ENCODE results near the gene CACNG6. TPM values are rescaled to one million over a fixed set of nuclear protein-coding genes. Genes with fewer than 3 reads are reported as not detected.
A peak's percentile ranks its signal among the peaks of the same experiment; 100 is the strongest.
"Not testable (repeated sequence)": the region's sequence is repeated elsewhere in the genome, so short reads cannot be mapped to it uniquely, and the experiment has no call there.

The CACNG6 gene
- total RNA-seq, 1 experiment from 2014 or later: 0.99 TPM

DNA sequence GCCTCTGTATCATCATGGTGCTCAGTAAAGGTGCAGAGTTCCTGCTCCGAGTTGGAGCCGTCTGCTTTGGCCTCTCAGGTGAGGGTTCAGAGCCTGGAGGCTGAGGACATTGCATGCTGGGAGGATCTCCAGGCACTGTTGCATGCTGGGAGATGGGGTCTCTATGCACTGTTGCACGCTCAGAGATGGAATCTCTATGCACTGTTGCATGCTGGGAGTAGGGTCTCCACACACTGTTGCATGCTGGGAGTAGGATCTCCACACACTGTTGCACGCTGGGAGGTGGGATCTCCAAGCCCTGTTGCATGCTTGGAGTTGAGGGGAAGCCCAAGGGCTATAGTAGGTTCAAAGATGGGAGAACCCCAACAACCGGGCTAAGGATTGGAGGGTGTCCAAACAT, 8.3 kb downstream of the CACNG6 start:
- no peak for DNase-seq (ENCODE audit: low spot score)

GRCh38 chr19:54001496-54001895, 10.1 kb downstream of the CACNG6 start:
- DNase-seq (ENCODE audit: low spot score): no peak

DNA sequence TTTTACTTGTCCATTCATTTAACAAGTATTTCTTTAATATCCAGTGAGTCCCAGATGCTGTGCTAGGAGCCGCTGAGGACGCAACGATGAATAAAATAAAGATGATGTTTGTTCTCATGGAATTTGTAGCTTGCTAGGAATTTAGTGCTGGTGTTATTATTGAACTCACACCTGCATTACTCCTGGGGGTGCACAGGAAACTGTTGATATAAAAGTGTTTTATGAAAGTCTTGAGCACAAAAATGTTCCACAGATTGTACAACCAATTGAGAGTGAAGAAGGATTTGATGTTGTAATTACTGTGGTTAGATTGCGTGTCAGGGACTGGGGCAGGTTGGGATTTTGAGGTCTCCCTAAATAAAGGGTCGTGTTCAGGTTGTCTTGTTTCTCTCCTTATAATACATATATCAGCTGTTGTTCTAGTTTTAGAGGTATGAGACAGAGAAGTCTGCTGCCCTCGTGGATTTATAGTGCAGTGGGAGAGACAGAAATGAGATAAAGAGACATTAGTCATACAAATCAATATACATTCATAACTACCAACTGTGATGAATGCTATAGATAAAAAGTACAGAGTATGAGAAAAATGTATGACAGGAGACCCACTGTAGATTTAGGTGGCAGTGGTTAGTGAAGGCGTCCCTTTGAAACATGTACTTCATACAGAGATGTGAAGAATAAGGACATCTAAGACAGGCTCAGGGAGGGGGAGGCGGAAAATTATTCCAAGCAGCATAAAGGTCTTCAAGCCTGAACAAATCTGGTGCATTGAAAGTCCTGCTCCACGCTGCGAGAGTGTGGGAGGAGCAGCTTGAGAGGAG, 11.3 kb downstream of the CACNG6 start:
- peak; percentile 58 for DNase-seq (ENCODE audit: low spot score)

- no peak for DNase-seq (ENCODE audit: low spot score)
Observed at GRCh38 chr19:54009440-54009839, 18.0 kb downstream of the CACNG6 start.

GRCh38 chr19:54010474-54010873, 19.0 kb downstream of the CACNG6 start:
- DNase-seq (ENCODE audit: low spot score): no peak

DNA sequence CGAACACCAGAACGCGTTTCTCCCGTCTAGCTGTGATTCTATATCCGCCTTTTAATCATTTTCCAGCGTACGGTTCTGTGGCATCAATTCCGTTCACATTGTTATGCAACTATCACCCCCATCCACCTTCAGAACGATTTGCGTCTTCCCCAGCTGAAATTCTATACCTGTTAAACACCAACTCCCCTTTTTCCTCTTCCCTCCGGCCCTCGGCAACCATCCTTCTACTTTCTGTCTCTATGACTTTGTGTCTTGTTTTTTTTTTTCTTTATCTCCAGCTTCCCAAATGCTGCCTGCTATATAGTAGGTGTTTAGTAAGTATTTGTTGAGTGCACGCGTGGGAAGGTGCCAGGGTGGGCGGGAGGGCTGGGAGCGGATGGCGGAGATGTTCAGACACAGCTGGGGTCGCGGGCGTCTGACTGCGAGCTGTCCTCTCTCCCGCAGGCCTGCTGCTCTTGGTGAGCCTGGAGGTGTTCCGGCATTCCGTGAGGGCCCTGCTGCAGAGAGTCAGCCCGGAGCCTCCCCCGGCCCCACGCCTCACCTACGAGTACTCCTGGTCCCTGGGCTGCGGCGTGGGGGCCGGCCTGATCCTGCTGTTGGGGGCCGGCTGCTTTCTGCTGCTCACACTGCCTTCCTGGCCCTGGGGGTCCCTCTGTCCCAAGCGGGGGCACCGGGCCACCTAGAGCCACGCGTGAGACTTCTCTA, 20.2 kb downstream of the CACNG6 start:
- no peak for DNase-seq (ENCODE audit: low spot score)

GRCh38 chr19:54013866-54014265, 22.4 kb downstream of the CACNG6 start:
- DNase-seq (ENCODE audit: low spot score): no peak

GRCh38 chr19:54014920-54015560, 23.6 kb downstream of the CACNG6 start:
- DNase-seq (ENCODE audit: low spot score): no peak

GRCh38 chr19:54017261-54017660, 25.8 kb downstream of the CACNG6 start:
- DNase-seq (ENCODE audit: low spot score): peak; percentile 55

DNA sequence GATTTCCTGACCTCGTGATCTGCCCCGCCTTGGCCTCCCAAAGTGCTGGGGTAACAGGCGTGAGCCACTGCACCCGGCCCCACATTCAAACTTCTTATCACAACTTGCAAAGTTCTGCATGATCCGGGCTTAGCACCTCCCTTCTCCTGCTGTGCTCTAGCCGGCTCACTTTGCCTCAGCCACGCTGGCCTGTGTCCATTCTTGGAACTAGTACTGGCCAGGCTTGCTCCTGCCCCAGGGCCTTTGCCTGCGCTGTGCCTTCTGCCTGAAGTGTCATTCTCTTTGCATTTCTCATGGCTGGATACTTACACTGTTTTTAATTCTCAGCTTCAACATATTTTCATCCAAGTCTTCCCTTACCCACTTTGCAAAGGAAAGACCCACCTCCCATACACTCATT, 29.9 kb downstream of the CACNG6 start:
- no peak for DNase-seq (ENCODE audit: low spot score)

- DNase-seq (ENCODE audit: low spot score): no peak
Observed at GRCh38 chr19:54021932-54022331, 30.5 kb downstream of the CACNG6 start.

DNA sequence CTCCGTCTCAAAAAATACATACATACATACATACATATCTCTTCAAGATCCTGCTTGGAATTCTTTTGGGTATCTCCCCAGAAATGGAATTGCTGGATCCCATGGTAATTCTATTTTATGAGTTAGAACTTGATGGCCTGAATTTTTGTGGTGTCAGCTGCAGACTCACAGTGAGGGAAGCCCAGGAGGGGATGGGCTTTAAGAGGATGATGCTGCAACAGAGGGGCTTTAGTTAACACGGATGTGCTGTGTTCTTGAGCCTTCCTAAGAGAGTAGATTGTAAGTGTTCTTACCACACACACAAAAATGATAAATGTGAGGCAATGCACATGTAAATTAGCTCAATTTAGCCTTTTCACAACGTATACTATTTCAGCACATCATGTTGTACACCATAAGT, 31.8 kb downstream of the CACNG6 start:
- DNase-seq (ENCODE audit: low spot score): no peak

GRCh38 chr19:54024660-54025059, 33.2 kb downstream of the CACNG6 start:
- no peak for DNase-seq (ENCODE audit: low spot score)

DNA sequence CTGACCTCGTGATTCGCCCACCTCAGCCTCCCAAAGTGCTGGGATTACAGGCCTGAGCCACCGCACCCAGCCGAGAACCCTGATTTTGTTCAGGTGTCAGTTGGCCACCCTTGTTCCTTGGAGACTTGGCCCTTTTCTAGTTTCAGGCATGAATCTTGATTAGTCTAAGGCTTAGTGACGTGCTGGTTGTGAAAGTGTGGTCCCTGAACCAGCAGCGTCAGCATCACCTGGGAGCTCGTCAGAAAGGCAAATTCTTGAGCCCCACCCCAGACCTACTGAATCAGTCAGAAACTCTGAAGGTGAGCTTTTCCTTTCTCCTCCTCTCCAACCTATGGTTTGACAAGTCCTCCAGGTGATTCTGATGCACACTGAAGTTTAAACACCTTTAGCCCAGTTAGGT, 35.2 kb downstream of the CACNG6 start:
- DNase-seq (ENCODE audit: low spot score): no peak

DNA sequence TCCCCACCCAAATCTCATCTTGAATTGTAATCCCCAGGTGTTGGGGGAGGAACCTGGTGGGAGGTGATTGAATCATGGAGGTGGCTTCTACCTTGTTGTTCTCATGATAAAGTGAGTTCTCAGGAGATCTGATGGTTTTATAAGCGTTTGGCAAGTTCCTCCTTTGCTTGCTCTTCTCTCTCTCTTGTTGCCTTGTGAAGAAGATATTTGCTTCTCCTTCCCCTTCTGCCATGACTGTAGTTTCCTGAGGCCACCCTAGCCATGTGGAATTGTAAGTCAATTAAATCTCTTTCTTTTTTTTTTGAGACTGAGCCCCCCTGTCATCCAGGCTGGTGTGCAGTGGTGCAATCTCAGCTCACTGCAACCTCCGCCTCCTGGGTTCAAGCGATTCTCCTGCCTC, 37.9 kb downstream of the CACNG6 start:
- no peak for DNase-seq (ENCODE audit: low spot score)

DNA sequence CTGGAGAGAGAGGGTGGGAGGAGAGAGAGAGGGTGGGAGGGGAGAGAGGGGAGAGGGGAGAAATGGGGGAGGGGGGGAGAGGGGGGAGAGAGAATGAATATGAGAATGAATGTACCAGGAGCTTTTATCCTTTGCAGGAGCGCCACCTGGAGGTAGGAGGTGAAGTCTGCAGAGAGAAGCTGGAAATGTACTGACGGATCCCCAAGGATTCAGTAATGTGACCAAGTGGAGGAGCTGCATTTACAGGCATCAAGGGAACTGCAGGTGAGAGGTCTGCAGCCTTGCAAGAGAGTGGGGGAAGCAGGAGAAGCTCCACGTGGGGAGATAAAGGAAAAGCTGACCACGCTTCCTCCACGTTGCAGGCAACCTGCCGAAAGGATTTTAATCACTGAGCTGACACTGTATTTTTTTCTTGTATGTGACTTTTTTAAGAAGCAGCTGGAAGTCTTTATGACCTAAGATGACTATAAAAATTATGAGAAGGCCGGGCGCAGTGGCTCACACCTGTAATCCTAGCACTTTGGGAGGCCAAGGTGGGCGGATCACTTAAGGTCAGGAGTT, 38.6 kb downstream of the CACNG6 start:
- DNase-seq (ENCODE audit: low spot score): peak; percentile 94

DNA sequence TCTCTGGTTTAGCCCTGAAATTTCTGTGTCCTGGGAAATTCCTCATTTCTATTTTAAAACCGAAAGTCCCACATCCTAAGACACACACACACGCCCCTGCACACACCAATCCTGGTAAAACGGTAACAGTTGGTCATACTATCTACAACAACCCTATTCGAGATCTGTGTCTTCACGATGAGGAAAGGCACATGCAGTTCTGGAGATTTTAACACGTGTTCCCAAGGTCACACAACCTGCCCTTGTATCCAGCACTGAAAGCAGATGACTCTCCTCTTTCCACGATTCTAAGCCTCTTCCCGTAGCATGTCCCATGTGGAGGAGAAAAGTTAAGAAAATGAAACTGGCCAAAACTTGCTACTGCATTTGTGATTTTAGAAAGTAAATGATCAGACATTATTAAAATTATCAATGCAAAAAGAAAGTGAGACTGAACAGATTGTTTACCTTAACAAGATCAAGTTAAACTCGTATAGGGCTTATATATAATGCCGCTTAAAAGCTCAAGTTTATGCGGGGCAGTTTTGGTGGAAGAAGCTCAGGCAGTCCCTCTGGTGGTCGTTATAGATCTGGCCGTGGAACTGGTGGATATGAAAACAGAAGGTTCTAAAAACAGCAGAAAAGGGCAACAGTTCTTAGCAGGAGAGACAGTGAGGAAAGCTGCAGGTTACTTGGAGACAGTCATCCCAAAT, 39.6 kb downstream of the CACNG6 start:
- peak; percentile 49 for DNase-seq (ENCODE audit: low spot score)

DNA sequence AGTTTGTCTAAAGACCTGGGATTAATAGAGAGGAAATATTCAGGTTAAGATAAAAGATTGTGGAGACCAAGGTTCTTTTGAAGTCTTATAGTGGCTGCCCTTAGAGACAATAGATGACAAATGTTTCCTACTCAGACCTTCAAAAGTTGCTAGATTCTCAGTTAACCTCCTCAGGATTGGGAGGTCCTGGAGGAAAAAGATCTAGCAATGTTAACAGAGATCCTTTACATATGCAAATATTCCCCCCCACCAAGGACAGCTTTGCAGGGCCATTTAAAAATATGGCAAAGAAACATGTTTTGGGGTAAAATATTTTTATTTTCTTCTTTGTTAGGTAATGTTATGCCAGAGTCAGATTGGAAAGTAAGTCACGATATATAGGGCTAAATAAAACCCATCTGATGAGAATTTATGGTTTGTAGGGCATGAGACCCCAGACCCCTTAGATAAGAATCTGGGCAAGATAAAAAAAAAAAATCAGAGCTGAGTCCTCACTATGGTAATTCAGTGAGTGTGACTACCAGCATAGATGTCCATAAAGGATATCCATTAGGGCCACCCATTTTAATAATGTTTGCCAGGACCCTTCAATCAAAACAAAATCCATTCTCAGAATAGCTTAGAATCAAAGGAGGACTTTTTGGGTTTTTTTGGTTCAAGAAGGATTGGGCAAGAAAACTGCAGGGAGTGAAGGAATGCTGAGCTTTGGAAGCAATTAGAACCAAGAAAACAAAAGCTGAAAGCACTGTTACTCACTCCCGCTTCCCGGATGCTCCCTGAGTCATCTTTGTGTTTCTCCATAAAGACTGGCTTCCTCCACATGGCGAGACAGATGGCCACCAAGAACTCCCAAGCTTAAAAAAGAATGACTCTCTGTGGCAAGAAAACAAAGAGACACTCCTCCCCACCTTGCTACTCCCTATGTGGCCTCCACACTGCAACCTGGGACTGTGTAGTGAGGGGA, 44.1 kb downstream of the CACNG6 start:
- DNase-seq (ENCODE audit: low spot score): no peak

DNA sequence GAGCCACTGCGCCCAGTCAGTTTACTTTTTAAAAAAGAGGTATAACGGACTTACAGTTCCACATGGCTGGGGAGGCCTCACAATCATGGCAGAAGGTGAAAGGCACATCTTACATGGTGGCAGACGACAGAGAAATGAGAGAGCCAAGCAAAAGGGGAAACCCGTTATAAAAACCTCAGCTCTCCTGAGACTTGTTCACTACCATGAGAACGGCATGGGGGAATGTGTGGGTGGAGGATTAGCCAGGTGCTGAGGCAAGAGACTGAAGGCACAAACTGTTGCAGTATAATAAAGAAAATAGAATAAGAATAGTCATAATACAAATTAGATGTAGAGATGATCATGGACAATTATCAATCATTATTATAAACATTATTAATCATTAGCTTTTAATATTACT, 45.1 kb downstream of the CACNG6 start:
- not testable (repeated sequence) for DNase-seq (ENCODE audit: low spot score)

- no peak for DNase-seq (ENCODE audit: low spot score)
Observed at GRCh38 chr19:54040003-54040402, 48.6 kb downstream of the CACNG6 start.
